Naive thymus-derived CD4-positive, alpha-beta T cell (primary cell): ENCODE results near the gene CCDC59. TPM values are rescaled to one million over a fixed set of nuclear protein-coding genes. Genes with fewer than 3 reads are reported as not detected.

Experiments used
- ATAC-seq: fragments of 150-1000 bp; cut with Tn5 transposase; 2 replicates; pipeline ENCODE4 v1.10.0; 2021; ENCODE audit warnings: mild to moderate bottlenecking, moderate library complexity
- CTCF ChIA-PET: fragments of 350-600 bp; sonication (Branson Sonifier 250); formaldehyde crosslinking; loops from one replicate; lab custom pipeline; 2021; ENCODE audit warnings: antibody characterized with exemption; lab: Charles Lee
- POLR2A ChIA-PET: fragments of 350-600 bp; sonication (Branson Sonifier 250); formaldehyde crosslinking; loops from one replicate; lab custom pipeline; 2021; ENCODE audit warnings: antibody characterized with exemption, inconsistent platforms; lab: Charles Lee
- DNase-seq, 9 donors: peaks; one replicate each; pipeline versions ENCODE4 v3.0.0 to v3.0.0-alpha.2; 2020 to 2022; ENCODE audit warnings: mixed read lengths in 1 of 9
- H3K27ac ChIP-seq: one replicate; pipeline ENCODE4 v1.7.0; 2013; ENCODE audit warnings: mild to moderate bottlenecking, low read depth, low read length, moderate library complexity
- H3K27me3 ChIP-seq, 2 donors: one replicate each; pipeline ENCODE4 v1.7.0; 2013; ENCODE audit warnings: low read length in 2 of 2, mild to moderate bottlenecking in 2 of 2, moderate library complexity in 2 of 2; ENCODE audit not compliant: control insufficient read depth in 2 of 2, insufficient read depth in 2 of 2
- H3K36me3 ChIP-seq, 3 experiments: 1 replicate in 2 of 3; 2 replicates in 1 of 3; pipeline ENCODE4 v1.7.0; 2013; ENCODE audit warnings: low read length in 3 of 3, mild to moderate bottlenecking in 3 of 3, moderate library complexity in 1 of 3; ENCODE audit not compliant: insufficient read depth in 3 of 3, control insufficient read depth in 2 of 3
- H3K4me1 ChIP-seq, 2 donors: one replicate each; pipeline ENCODE4 v1.7.0; 2013; ENCODE audit warnings: low read length in 2 of 2, mild to moderate bottlenecking in 2 of 2, moderate library complexity in 1 of 2; ENCODE audit not compliant: control insufficient read depth in 2 of 2, insufficient read depth in 2 of 2
- H3K4me3 ChIP-seq: 2 replicates; pipeline ENCODE4 v1.7.0; 2013; ENCODE audit warnings: mild to moderate bottlenecking, low read length
- H3K9me3 ChIP-seq, 3 experiments: 1 replicate in 2 of 3; 2 replicates in 1 of 3; pipeline ENCODE4 v1.7.0; 2013; ENCODE audit warnings: low read length in 3 of 3; ENCODE audit not compliant: control insufficient read depth in 2 of 3
- H3K27ac Mint-ChIP-seq, 9 donors: one replicate each; pipeline ENCODE4 v1.8.0; 2020 to 2022; ENCODE audit warnings: mixed read lengths in 9 of 9, mild to moderate bottlenecking in 8 of 9, moderate library complexity in 5 of 9, inconsistent platforms in 2 of 9
- H3K27me3 Mint-ChIP-seq, 5 donors: one replicate each; pipeline ENCODE4 v1.8.0; 2021 to 2022; ENCODE audit warnings: mixed read lengths in 5 of 5, mild to moderate bottlenecking in 1 of 5
- H3K36me3 Mint-ChIP-seq, 5 donors: one replicate each; pipeline ENCODE4 v1.8.0; 2020 to 2022; ENCODE audit warnings: mixed read lengths in 5 of 5, mild to moderate bottlenecking in 3 of 5, inconsistent platforms in 1 of 5
- H3K4me1 Mint-ChIP-seq, 7 donors: one replicate each; pipeline ENCODE4 v1.8.0; 2020 to 2022; ENCODE audit warnings: mixed read lengths in 7 of 7, mild to moderate bottlenecking in 3 of 7, inconsistent platforms in 1 of 7
- H3K4me3 Mint-ChIP-seq, 10 donors: one replicate each; pipeline ENCODE4 v1.8.0; 2020 to 2022; ENCODE audit warnings: mild to moderate bottlenecking in 10 of 10, mixed read lengths in 10 of 10, moderate library complexity in 6 of 10, inconsistent platforms in 2 of 10
- H3K9me3 Mint-ChIP-seq, 11 donors: one replicate each; pipeline ENCODE4 v1.8.0; 2020 to 2022; ENCODE audit warnings: mixed read lengths in 11 of 11, mild to moderate bottlenecking in 4 of 11, inconsistent platforms in 1 of 11, moderate library complexity in 1 of 11
- intact Hi-C, 2 donors: fragments of 100-400 bp; cut with micrococcal nuclease; formaldehyde crosslinking; loops; one replicate each; pipeline ENCODE4 v1.15.1; 2023
- polyA plus RNA-seq, 2 donors: library from polyadenylated mRNA; unstranded; fragments of 300-500 nt; fragmentation: Illumina TruSeq; gene quantifications; one replicate each; pipeline ENCODE4 v1.2.3, GENCODE V29; 2021
- total RNA-seq, 6 experiments: library from RNA in 5 of 6; stranded (reverse) in 5 of 6; gene quantifications; 1 replicate in 5 of 6; 2 replicates in 1 of 6; pipeline ENCODE4 v1.2.3 and lab custom pipeline; 2021 to 2026

CCDC59 gene
- total RNA-seq (100 to 1,000 TPM in 2 of 5 experiments, 10 to 100 TPM in 3; 44.9 to 150 (median 70.8) TPM), polyA plus RNA-seq (100 to 1,000 TPM in 1 of 2 donors, 10 to 100 TPM in 1; 79.7 to 101 TPM), total RNA-seq (lab: John Stamatoyannopoulos, UW) (119 reads per million, percentile 87 among the genes with 10 or more reads in this experiment)

DNA sequence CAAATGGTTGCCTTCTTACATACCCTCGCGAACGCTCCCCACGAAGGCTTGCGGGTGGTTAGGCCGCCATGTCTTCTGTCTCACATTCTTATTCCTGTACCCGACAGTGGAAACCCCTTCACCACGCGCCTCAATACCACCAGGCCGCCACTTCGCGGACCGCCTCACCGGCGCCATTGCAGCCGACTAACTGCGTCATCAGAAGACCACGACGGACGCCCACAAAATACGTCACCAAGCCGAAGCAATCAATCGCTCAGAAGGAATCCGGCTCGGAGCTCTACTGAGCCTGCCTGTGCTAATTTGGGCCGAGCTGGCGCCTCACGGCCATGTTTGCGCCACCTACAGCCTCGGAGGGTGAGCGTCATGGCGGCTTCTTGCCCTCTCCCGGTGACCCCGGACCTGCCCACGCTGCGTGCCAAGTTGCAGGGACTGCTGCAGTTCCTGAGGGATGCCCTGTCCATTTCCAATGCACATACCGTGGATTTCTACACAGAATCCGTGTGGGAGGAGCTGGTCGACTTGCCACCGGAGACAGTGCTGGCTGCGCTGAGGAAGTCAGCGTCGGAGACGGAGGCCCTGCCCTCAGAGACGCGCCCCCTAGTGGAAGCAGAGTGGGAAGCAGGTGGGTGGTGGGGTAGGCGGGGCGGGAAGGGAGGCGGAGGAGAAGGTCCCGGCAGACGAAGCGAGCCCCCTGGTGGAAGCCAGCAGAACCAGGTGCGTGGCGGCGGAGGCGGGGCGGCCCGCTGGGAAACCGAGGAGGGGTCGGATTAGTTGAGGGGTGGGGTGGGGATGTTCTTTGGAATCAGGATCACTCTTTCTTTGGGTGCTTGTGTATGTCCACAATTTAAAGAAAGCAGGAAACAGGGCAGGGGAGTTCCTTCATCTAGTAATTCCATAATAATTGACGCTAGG lies at the start of gene CCDC59, which contains the start of gene METTL25:
Gene CCDC59, minus strand, starts transcription at position 188 of the 915 bp plus-strand sequence. Its CDS starts 11 bp downstream, at position 177.
Gene METTL25, plus strand, starts transcription at position 330 of the 915 bp plus-strand sequence. Its CDS starts 37 bp downstream, at position 367.
- intact Hi-C loops: loop anchor here (1.0 to 5.0 kb wide), 5 partner anchors 328 to 714 kb away; partner anchors contain the start of gene TMTC2 (in 2 of the 2)
- Mint-ChIP-seq H3K4me3 (peak within 1 kb of the TSS; percentile 92 to 100 (median 98)), H3K36me3 (peaks cover 0 to 43% (median 30%) of the 10 kb centered on the region in 5 donors), H3K9me3 (peaks cover 0 to 6% (median 0%) of the 10 kb centered on the region in 11 donors), H3K4me1 (peaks cover 24 to 80% (median 69%) of the 10 kb centered on the region in 7 donors), H3K27ac (peak within 1 kb of the TSS; percentile 99 to 100 (median 100)), H3K27me3 (peaks cover 0 to 4% (median 0%) of the 10 kb centered on the region in 5 donors)
- H3K4me1 ChIP-seq: peaks cover 27 to 31% of the 10 kb centered on the region in 2 donors
- CTCF ChIA-PET: interaction anchor here (0.7 to 2.3 kb wide), 7 partner anchors 10 to 713 kb away, joined by 3 to 7 read pairs (median 3); partner anchors contain the start of gene TMTC2
- H3K27me3 ChIP-seq: no peaks in the 10 kb centered on the region
- no peaks in the 10 kb centered on the region for H3K9me3 ChIP-seq
- POLR2A ChIA-PET: interaction anchor here (0.7 to 1.5 kb wide), 6 partner anchors 11 to 714 kb away, joined by 3 to 7 read pairs (median 4); partner anchors contain the start of gene TMTC2
- ATAC-seq (peak; percentile 94), DNase-seq (peak; percentile 95 to 100 (median 98))
- H3K27ac ChIP-seq: peak within 1 kb of the TSS; percentile 95
- peak within 1 kb of the TSS; percentile 93 for H3K4me3 ChIP-seq
- H3K36me3 ChIP-seq: peaks cover 0 to 16% (median 15%) of the 10 kb centered on the region in 3 experiments

DNA sequence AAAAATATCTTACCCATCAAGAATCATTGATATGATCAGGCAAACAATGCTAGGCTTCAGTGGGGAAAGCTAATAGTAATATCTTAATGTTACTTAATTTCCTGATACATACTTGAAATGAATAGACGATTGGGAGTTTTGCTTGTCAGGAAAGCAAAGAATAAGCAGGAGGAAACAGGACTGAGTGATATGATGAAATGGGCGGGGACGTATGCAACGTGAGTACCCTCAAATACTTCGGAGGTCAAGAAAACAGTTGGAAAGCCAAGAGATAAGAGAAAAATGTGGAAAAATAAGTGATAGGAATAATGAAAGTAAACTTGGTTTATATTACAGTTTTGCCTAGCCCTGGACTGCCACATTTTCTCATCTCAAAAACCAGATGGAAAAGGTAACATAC lies 49.3 kb upstream of the CCDC59 start:
- Histone ChIP-seq H3K36me3 (no peaks in the 10 kb centered on the region), H3K4me1 (no peaks in the 10 kb centered on the region), H3K27me3 (no peaks in the 10 kb centered on the region), H3K27ac (no peak overlapping the region), H3K4me3 (no peak overlapping the region), H3K9me3 (no peaks in the 10 kb centered on the region)
- ChIA-PET CTCF (no interaction called here), POLR2A (no interaction called here)
- Mint-ChIP-seq H3K4me3 (no peak overlapping the region), H3K4me1 (peaks cover 0 to 1% (median 0%) of the 10 kb centered on the region in 7 donors), H3K36me3 (peaks cover 0 to 53% (median 36%) of the 10 kb centered on the region in 5 donors), H3K9me3 (no peaks in the 10 kb centered on the region), H3K27ac (no peak overlapping the region), H3K27me3 (no peaks in the 10 kb centered on the region)
- DNase-seq: no peak
- intact Hi-C loops: no loop called here
- ATAC-seq: no peak

DNA sequence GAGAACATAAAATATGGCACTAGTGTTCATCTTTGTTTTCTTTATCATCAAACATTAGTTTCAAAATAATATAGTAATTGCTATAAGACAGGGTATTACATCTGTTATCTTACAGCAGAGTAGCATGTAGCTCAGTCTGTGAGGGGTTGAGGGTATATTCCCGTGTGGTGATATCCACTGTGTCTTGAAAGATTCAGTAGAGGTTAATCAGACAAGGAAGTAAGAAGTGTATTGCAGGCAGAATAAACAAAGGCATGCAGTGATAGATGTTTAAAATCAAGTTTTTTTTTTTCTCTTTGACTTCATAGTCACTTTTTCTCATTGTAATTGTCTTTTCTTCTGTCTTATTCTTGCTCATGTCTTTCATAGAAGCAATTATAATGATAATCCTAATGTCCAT lies 48.5 kb upstream of the CCDC59 start:
- Histone ChIP-seq H3K4me1 (no peaks in the 10 kb centered on the region), H3K4me3 (no peak overlapping the region), H3K27me3 (no peaks in the 10 kb centered on the region), H3K36me3 (no peaks in the 10 kb centered on the region), H3K27ac (no peak overlapping the region), H3K9me3 (no peaks in the 10 kb centered on the region)
- intact Hi-C loops: no loop called here
- no peak overlapping the region for H3K4me3 Mint-ChIP-seq
- DNase-seq (no peak), ATAC-seq (no peak)
- peaks cover 0 to 49% (median 36%) of the 10 kb centered on the region in 5 donors for H3K36me3 Mint-ChIP-seq
- POLR2A ChIA-PET: no interaction called here
- no peak overlapping the region for H3K27ac Mint-ChIP-seq
- no peaks in the 10 kb centered on the region for H3K9me3 Mint-ChIP-seq
- H3K4me1 Mint-ChIP-seq: peaks cover 0 to 1% (median 0%) of the 10 kb centered on the region in 7 donors
- no peaks in the 10 kb centered on the region for H3K27me3 Mint-ChIP-seq
- CTCF ChIA-PET: no interaction called here

GRCh38 chr12:82400819-82401218 lies 42.6 kb upstream of the CCDC59 start:
- H3K4me3 ChIP-seq: no peak overlapping the region
- H3K4me1 ChIP-seq: no peaks in the 10 kb centered on the region
- no peaks in the 10 kb centered on the region for H3K9me3 ChIP-seq
- CTCF ChIA-PET: no interaction called here
- H3K27ac ChIP-seq: no peak overlapping the region
- no peaks in the 10 kb centered on the region for H3K9me3 Mint-ChIP-seq
- H3K36me3 ChIP-seq: no peaks in the 10 kb centered on the region
- POLR2A ChIA-PET: no interaction called here
- H3K36me3 Mint-ChIP-seq: peaks cover 0 to 41% (median 30%) of the 10 kb centered on the region in 5 donors
- no peak overlapping the region for H3K27ac Mint-ChIP-seq
- ATAC-seq: no peak
- intact Hi-C loops: no loop called here
- no peaks in the 10 kb centered on the region for H3K27me3 Mint-ChIP-seq
- H3K4me1 Mint-ChIP-seq: peaks cover 0 to 1% (median 0%) of the 10 kb centered on the region in 7 donors
- no peak for DNase-seq
- no peaks in the 10 kb centered on the region for H3K27me3 ChIP-seq
- no peak overlapping the region for H3K4me3 Mint-ChIP-seq

- intact Hi-C loops: no loop called here
- Mint-ChIP-seq H3K4me3 (no peak overlapping the region), H3K27ac (no peak overlapping the region), H3K36me3 (peaks cover 0 to 43% (median 36%) of the 10 kb centered on the region in 5 donors), H3K9me3 (no peaks in the 10 kb centered on the region), H3K27me3 (no peaks in the 10 kb centered on the region), H3K4me1 (peaks cover 0 to 2% (median 0%) of the 10 kb centered on the region in 7 donors)
- Histone ChIP-seq H3K4me3 (no peak overlapping the region), H3K27ac (no peak overlapping the region), H3K4me1 (no peaks in the 10 kb centered on the region), H3K27me3 (no peaks in the 10 kb centered on the region), H3K36me3 (peaks cover 0 to 9% (median 4%) of the 10 kb centered on the region in 3 experiments), H3K9me3 (no peaks in the 10 kb centered on the region)
- ChIA-PET POLR2A (no interaction called here), CTCF (no interaction called here)
- DNase-seq (no peak), ATAC-seq (no peak)
These were observed 40.7 kb upstream of the CCDC59 start for GRCh38 chr12:82398879-82399278.

DNA sequence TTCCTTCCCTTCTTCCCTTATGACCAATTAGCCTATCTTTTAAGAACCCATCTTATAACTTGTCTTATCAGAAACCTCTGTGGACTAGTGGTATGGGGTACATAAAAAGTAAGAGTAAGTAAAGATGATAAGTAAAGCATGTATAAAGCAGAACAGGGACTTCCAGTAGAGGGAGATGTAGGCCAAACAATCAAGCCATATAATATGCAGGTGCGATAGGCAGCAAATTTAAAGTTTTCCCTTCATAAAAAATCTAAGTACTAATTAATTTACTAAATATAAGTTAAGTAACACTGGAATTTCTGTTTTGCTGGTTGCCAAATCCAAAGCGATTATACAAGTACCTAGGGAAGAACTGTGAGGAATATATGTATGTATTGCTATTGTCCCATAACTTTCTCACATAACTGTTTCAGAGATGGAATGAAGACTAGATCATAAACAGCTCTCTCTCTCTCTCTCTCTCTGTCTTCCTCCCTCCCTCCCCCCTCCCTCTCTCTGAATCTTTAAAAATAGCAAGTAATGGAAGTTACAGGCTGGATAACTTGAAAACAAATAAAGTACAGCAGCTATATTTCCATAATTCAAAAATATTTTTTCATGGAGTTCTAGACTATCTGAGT lies 25.9 kb upstream of the CCDC59 start:
- ChIA-PET CTCF (interaction anchor here (1.0 kb wide), 1 partner anchor 26 kb away, joined by 3 read pairs; the partner anchor contains the start of genes CCDC59 and METTL25), POLR2A (no interaction called here)

More for the DNA sequence above, 25.9 kb upstream of the CCDC59 start:
- peaks cover 0 to 30% (median 9%) of the 10 kb centered on the region in 5 donors for H3K36me3 Mint-ChIP-seq
- no peak overlapping the region for H3K27ac Mint-ChIP-seq
- intact Hi-C loops: no loop called here
- H3K27ac ChIP-seq: no peak overlapping the region
- H3K4me1 ChIP-seq: no peaks in the 10 kb centered on the region
- H3K36me3 ChIP-seq: peaks cover 0 to 7% (median 0%) of the 10 kb centered on the region in 3 experiments
- no peak overlapping the region for H3K4me3 ChIP-seq
- H3K9me3 ChIP-seq: no peaks in the 10 kb centered on the region
- no peak for DNase-seq
- H3K27me3 ChIP-seq: no peaks in the 10 kb centered on the region
- H3K4me3 Mint-ChIP-seq: no peak overlapping the region
- H3K27me3 Mint-ChIP-seq: no peaks in the 10 kb centered on the region
- H3K4me1 Mint-ChIP-seq: peaks cover 0 to 9% (median 4%) of the 10 kb centered on the region in 7 donors
- H3K9me3 Mint-ChIP-seq: no peaks in the 10 kb centered on the region
- no peak for ATAC-seq
